GM21717 (cell line): Measurements from ENCODE around the gene ASIC5.
"Not testable (repeated sequence)": the region's sequence is repeated elsewhere in the genome, so short reads cannot be mapped to it uniquely, and the experiment has no call there.

Experiments
- ATAC-seq: cut with Tn5 transposase; IDR thresholded peaks from one replicate; pipeline ENCODE4 v1.9.1; 2021; ENCODE audit warnings: mild to moderate bottlenecking, moderate library complexity; ENCODE audit not compliant: unreplicated experiment

ASIC5 gene

DNA sequence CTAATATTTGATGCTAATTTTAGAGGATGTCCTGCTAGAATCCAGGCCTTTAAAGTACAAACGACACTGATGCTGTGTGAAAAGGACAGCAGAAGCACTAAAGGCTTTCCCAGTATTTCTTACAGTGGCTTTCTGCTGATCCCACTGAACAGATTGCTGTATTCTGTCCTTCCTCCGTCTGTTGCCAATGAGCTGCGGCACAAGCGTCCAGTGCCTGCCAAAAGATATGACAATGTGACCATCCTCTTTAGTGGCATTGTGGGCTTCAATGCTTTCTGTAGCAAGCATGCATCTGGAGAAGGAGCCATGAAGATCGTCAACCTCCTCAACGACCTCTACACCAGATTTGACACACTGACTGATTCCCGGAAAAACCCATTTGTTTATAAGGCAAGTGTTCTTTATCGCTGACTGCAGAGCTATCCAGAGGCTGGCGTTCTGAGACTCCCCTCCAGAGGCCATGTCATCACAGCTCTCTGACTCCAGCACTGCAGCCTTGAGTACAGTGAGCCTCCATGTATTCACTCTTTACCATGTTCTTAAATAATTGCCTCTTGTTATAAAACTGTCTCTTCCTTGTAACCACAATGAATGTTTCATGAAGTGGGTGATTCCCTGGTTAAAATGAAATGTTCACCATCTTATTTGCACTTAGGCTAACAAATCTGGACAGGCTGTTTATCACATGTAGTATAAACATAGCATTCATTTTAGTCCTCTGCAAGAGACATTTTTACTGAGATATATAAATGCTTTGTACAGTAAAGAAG lies 63.7 kb downstream of the ASIC5 start:
- ATAC-seq: no peak

DNA sequence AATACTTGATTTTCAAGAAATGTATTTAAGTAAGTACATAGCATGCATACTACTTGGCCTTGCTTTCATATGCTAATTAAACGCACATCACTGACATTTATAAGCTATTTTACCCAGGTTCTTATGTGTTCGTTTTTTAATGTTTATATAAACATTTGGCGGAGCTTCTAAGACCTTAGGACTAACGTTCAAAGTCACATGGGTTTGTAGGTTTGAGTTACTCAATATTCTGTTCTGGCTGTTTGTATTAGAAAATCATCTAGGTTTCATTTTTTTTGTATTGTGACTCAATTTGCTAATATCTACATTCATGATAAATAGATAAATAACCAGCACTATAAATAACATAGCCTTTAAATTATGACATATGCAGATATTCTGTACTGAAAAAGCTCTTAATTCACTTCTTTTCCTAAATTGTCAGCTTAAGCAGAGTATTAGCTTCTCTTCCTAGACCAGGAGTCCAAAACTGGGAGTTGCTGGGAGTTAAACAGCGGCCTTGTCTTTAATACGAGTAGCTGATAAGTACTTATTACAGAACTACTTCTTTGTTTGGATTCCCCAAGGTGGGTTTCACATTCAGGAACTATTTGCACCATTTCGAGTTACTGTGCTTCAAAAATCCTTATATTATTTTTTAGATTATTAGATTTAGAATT lies 65.3 kb downstream of the ASIC5 start:
- ATAC-seq: no peak

DNA sequence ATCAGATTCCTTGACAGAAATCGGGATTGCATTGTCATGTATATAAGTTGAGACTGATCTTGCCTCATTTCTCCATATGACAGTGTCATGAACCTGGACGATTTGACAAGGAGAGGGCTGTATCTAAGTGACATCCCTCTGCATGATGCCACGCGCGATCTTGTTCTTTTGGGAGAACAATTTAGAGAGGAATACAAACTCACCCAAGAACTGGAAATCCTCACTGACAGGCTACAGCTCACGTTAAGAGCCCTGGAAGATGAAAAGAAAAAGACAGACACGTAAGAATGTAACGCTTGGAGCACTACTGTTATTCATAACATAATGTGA lies 66.3 kb downstream of the ASIC5 start:
- no peak for ATAC-seq

DNA sequence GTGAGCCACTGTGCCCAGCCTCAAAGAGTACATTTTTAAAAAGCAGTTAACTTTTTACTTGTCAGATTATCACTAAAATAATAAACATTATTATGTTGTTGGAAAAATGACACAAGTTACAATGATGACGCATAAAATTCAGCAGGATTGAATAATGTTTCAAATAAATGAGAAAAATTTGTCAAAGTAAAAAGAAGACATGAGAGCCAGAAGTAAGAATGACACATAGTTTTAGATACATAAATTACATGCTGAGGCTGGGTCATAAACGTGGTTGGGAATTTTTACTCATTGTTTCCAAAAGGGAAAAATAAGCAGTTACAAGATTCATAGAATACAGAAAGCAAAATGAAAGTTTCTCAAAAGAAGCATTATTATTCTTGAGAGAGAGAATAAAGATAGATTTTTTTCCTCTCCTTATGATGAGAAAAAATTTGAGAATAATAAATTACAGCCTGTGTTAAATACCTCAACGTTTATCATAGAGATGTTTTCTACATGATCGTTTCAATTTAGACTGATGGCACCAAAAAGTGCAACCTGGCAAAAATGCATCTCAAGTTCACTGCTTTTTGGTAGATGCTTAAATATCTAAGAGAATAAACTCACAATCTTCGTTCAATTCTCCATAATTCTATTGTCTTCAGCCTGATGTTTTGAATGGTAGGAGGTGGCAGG lies 66.8 kb downstream of the ASIC5 start:
- no peak for ATAC-seq

DNA sequence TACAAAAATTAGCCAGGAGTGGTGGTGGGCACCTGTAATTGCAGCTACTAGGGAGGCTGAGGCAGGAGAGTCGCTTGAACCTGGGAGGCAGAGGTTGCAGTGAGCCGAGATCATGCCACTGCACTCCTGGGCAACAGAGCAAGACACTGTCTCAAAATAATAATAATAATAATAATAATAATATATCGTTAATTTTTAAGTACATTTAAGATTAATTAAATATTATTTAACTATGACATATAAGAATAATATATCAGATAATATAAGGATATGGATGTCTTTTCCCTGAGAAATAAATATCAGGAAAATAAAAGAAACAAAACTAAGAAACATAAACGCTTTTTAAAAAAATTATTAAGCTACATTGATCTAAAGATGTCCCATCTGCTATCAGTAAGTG lies 68.5 kb downstream of the ASIC5 start:
- not testable (repeated sequence) for ATAC-seq

DNA sequence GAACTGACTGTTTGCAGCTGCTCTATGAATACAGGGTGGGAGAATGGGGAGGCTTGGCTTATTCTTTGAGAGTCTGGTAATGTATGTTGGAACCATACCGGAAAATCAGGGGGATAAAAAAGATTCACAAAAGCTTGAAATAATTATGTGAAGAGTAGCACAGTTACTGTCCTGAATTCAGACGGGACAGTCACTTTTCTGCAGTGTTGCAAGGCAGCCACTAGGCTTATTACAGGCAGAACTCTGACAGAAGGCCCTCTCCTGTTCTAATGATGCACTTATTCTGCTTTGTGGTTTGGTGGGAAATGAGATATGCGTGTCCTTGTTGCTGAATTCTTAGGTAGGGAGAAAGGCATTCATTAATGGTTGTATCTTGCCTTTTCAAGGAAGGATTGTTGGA lies 70.1 kb downstream of the ASIC5 start:
- ATAC-seq: peak; percentile 79

DNA sequence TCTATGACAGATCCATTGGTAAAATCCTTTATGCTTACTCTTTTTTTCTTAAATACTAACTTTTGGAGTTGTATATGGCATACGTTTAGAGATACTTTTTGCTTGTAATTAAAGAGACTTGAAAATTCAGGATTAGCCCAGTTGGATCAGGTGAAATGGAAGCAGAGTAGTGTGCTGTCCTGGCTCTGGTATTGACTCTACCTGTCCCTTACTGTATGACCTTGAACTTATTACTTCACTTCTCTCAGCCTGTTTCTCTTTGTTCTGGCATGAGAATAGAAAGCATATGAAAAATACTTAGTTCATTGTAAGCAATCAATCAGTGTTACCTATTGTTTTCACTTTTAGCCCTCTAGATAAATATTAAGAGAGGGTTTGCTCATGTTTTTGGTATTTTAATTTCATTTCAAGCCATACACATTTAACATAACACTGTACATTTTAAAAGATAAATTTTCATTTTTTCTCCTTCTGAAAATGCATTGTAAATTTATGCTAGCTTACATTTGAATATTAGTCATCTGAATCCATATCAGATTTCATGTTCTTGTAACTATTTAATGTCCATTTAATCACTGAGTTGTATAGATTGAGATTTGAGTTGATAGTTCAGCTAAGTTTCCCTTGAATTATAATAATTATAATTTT lies 71.4 kb downstream of the ASIC5 start:
- no peak for ATAC-seq

DNA sequence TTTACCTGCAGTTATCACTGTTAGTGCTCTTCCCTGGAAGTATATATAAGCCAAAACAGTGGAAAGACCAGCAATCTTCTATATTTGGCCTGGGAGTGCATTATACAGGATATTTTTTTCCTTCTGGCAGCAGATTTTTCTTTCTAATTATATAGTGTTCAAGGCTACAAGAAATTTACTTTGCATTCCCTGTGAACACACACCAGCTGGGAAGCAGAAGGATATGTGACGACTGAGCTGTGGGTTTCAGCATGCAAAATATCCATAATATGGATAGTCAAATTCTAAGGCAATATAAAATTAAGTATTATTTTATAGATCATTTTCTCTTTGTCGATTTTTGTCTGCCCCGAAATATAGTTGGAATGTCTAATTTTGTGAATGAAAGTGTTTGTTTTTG lies 76.1 kb downstream of the ASIC5 start:
- ATAC-seq: no peak

DNA sequence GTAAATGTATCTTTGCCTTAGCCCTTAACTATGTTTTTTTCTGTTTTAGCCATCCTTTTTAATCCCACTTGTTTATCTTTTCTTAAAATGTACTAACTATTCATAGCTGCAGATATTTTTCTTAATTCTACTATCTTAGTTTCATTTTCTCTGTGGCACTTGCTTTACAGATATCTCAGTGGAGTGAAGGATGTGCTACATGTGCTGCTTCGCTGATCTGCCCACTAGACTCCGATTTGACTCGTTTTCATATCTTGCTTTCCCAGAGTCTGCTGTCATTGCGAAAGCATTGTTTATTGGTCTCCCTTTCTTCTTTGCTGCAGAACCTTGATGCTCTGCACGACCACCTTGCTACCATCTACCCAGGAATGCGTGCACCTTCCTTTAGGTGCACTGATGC lies 76.7 kb downstream of the ASIC5 start:
- ATAC-seq: no peak

DNA sequence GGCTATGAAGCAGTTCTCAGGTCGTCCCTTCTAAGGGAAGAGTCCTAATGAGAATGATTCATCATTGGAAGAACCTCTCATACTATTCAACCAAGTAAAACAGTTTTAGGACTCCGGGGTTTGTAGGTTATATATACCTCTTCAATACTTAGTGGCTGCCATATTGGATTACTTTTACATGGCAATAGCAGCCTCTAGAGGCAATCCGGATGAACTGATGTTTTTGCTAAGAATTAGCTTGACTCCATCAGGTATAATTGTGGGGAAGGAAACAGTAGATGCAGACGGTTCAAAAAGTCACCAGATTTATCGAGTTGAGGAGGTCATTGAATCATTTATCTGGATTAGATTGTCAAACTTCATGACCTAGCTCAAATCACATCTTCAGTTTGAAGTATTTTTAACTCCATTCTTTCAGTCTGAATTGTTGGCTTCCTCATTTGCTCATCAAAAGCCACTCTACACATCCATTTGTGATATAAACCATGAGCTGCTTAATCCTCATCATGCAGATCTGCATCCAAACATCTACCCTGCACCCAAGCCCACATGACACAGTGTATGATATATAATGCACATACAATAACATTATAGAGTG lies 78.9 kb downstream of the ASIC5 start:
- ATAC-seq: peak; percentile 97

DNA sequence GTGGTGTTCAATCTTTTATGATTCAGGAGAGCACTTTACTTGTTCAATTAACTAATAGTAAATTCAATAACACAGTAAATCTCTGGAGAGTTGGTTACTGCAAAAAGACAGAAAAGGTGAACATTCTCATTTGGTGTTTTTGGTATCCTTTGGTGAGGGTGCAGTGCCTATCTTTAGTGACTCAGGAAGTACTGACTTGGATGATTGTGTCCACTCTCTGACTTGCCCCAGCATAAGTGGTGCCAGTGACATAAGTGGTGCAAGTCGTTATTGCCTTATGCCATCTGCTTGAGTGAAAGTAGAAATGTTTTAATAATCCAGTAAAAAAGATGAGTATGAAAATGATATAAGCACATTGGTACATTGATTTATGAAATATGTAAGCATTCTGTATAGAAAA lies 80.2 kb downstream of the ASIC5 start:
- no peak for ATAC-seq

DNA sequence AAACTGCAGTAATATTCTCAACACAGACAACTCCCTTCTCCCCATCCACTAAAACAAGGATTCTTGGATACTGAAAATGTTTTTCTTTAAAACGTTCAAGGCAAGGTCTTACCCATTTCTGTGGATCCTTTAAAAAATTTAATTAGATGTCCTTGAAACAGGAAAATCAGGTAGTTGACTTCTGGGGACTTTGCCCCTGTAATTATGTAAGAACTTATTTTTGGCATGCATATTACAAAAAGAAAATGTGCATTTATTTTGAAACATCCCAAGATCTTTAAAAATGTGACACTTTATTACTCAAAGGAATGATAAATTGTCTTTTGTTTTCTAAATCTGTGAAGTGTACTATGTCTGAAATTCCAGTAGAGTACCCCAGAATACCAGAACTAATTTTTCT lies 81.4 kb downstream of the ASIC5 start:
- no peak for ATAC-seq

DNA sequence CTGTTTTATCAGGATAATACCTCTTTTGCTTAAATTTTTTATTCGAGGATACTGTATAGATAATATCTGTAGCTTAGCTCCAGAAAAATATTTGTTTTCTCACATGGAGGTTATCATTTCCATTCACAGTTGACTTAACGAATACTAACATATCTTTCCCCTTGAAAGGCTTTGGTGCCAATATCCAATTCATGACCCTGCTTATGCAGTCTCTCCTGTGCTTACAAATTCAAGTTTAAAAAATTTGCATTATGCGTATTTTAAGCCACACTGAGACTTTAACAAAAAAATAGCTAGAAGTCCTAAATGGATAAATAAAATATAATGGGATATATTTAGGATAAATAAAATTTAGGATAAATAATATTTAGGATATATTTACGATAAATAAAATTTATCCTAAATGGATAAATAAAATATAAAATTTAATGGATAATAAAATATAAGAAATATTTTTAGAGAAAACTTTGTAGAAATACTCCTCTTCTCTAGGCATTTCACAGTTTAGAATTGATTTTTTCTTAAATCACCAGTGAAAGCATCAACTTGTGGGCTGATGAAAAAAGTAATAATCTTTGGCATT lies 84.7 kb downstream of the ASIC5 start:
- no peak for ATAC-seq

DNA sequence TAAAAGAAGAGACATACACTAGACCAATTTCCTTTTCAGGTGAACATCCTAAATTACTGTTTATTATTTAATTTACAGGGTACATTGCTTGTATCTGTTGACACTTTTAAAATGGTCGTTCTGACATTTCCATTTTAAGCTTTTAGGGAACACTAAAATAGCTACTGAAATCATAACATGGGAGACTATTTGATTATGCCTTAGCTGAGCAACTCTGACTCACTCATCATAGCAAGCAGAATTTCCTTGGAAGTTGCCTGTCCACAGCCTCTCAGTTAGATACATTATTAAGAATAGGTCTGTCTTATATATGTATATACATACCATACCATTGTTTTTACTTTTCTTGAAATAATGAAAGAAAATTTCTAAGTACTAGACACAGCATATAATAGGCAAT lies 85.3 kb downstream of the ASIC5 start:
- no peak for ATAC-seq
